Stimulated activated CD8-positive, alpha-beta memory T cell treated with anti-CD3 and anti-CD28 coated beads, Interleukin-12 subunit alpha, Interleukin-12 subunit beta, amount 100 ng/mL, for 4 hours (primary cell): ENCODE measurements around the gene B3GAT3.
"Not testable (repeated sequence)": the region's sequence is repeated elsewhere in the genome, so short reads cannot be mapped to it uniquely, and the experiment has no call there.

Experiments used
- DNase-seq: peaks from one replicate; pipeline ENCODE4 v3.0.0-alpha.2; 2020; ENCODE audit warnings: low read depth

B3GAT3 gene

GRCh38 chr11:62603776-62604299 lies 17.9 kb downstream of the B3GAT3 start:
- DNase-seq, result no peak

- no peak for DNase-seq
Observed at GRCh38 chr11:62603072-62603408, 18.7 kb downstream of the B3GAT3 start.

GRCh38 chr11:62602141-62603071 lies 19.4 kb downstream of the B3GAT3 start:
- no peak for DNase-seq

- peak; percentile 99 for DNase-seq
Observed at GRCh38 chr11:62601372-62602140, 20.2 kb downstream of the B3GAT3 start, which contains the start of gene MTA2. TSS of gene MTA2 (minus strand) at chr11:62601865. CDS start at chr11:62601450, 415 bp downstream.

- no peak for DNase-seq
Observed at GRCh38 chr11:62601122-62601371, 20.7 kb downstream of the B3GAT3 start.

GRCh38 chr11:62600367-62601121 lies 21.2 kb downstream of the B3GAT3 start:
- DNase-seq, result no peak

GRCh38 chr11:62599901-62600300 lies 21.9 kb downstream of the B3GAT3 start:
- no peak for DNase-seq

- peak; percentile 80 for DNase-seq
Observed at GRCh38 chr11:62599069-62599696, 22.6 kb downstream of the B3GAT3 start.

GRCh38 chr11:62595124-62595523 lies 26.7 kb downstream of the B3GAT3 start:
- DNase-seq, result no peak

- peak; percentile 49 for DNase-seq
Observed at GRCh38 chr11:62593434-62594044, 28.2 kb downstream of the B3GAT3 start.

GRCh38 chr11:62592989-62593421 lies 28.8 kb downstream of the B3GAT3 start:
- no peak for DNase-seq

GRCh38 chr11:62592146-62592815 lies 29.5 kb downstream of the B3GAT3 start:
- DNase-seq, result no peak

- peak; percentile 90 for DNase-seq
Observed at GRCh38 chr11:62591448-62592145, 30.2 kb downstream of the B3GAT3 start, which contains the start of gene TUT1. TSS of gene TUT1 (minus strand) at chr11:62591523. CDS start at chr11:62591485, 38 bp downstream.

GRCh38 chr11:62588966-62589637 lies 32.7 kb downstream of the B3GAT3 start:
- DNase-seq, result no peak

GRCh38 chr11:62585356-62585755 lies 36.4 kb downstream of the B3GAT3 start:
- not testable (repeated sequence) for DNase-seq

GRCh38 chr11:62581735-62582134 lies 40.1 kb downstream of the B3GAT3 start:
- DNase-seq, result not testable (repeated sequence)

GRCh38 chr11:62580959-62581715 lies 40.6 kb downstream of the B3GAT3 start:
- DNase-seq, result no peak

- DNase-seq, result no peak
Observed at GRCh38 chr11:62579252-62579651, 42.5 kb downstream of the B3GAT3 start.

- DNase-seq, result no peak
Observed at GRCh38 chr11:62578541-62578940, 43.2 kb downstream of the B3GAT3 start.
